Testis (tissue), 3 donors: ENCODE measurements around the gene SSRP1. TPM values are rescaled to one million over a fixed set of nuclear protein-coding genes. Genes with fewer than 3 reads are reported as not detected.
A peak's percentile ranks its signal among the peaks of the same experiment; 100 is the strongest.

ENCODE experiments used
- DNase-seq: peaks from one replicate; pipeline ENCODE4 v3.0.0-alpha.2; 2019
- H3K27ac ChIP-seq, 2 donors: fragments of 200-600 bp; sonication (generic); one replicate each; pipeline ENCODE4 v1.5.1; 2019
- H3K27me3 ChIP-seq: fragments of 200-600 bp; sonication (generic); one replicate; pipeline ENCODE4 v1.5.1; 2019
- H3K36me3 ChIP-seq: fragments of 200-600 bp; sonication (generic); one replicate; pipeline ENCODE4 v1.5.1; 2017; ENCODE audit warnings: low read depth; ENCODE audit errors: missing control alignments
- H3K4me1 ChIP-seq: fragments of 200-600 bp; sonication (generic); one replicate; pipeline ENCODE4 v1.5.1; 2019
- H3K4me3 ChIP-seq, 2 donors: fragments of 200-600 bp; sonication (generic); one replicate each; pipeline ENCODE4 v1.5.1; 2017 to 2019
- H3K9me3 ChIP-seq: fragments of 200-600 bp; sonication (generic); one replicate; pipeline ENCODE4 v1.5.1; 2017
- POLR2A ChIP-seq: fragments of 450-650 bp; IDR thresholded peaks from one replicate; pipeline ENCODE4 v1.6.1; 2017; ENCODE audit warnings: antibody characterized with exemption, mild to moderate bottlenecking, moderate library complexity
- WGBS, 2 donors: methylation state at CpG; one replicate each; pipeline ENCODE4 v1.1.5; 2018; 5-methylcytosine and 5-hydroxymethylcytosine counted together
- intact Hi-C: fragments of 100-400 bp; cut with DNase I; formaldehyde crosslinking; loops from one replicate; pipeline ENCODE4 v1.15.1; 2023; ENCODE audit warnings: low total_unique reads
- polyA plus RNA-seq: library from polyadenylated mRNA; stranded (reverse); fragments of 350-450 nt; fragmentation: Illumina TruSeq; extraction: RNeasy Lipid Tissue Mini Kit (QIAGEN cat#74804); gene quantifications from one replicate; pipeline ENCODE4 v1.2.3, GENCODE V29; 2014; ENCODE audit warnings: low read depth, low replicate concordance; ENCODE audit not compliant: insufficient read depth
- total RNA-seq, 2 donors: library from RNA; depleted of rRNA; stranded (reverse); fragments of >200 nt; gene quantifications; one replicate each; pipeline ENCODE4 v1.2.3, GENCODE V29; 2016
- TF ChIP-seq, protein P1 (sequence below), 3 experiments: fragments of 450-650 bp in 2 of 3; fragments of 200-600 bp in 1 of 3; sonication (generic) in 1 of 3; IDR thresholded peaks; one replicate each; pipeline ENCODE4 v1.5.1; 2016 to 2019; ENCODE audit warnings: antibody characterized with exemption in 3 of 3, mild to moderate bottlenecking in 2 of 3, moderate library complexity in 1 of 3

The SSRP1 gene
- total and polyA plus RNA-seq, 3 donors from 2014 or later, result 89.1 to 111 (median 104) TPM

DNA sequence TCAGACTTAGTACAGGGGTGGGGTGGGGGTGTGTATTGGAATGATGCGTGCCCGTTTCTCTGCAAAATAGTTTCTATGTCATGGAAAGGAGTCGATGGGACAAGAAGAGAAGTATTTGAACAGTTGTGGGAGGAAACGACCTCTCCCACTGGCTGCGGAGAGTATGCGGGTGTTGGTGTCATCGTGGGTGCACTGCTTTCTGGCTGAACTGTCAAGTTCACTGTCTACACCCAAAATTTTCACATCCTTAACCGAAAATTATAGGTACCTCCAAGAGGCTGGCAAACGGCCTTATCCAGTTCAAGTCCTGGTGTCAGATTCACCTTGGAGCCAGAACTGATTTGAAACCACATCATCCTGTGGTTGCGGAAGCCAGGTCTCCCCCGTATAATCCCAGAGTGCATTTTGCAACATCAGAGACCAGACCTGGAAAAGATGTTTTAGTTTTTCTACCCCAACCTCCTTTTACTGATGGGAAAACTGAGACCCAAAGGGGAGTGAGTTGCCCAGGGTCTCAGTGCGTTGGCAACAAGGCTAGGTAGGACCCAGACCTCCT lies 497 bp upstream of the SSRP1 start:
- 9 to 15% methylated on average over 12 of the region's 12 CpGs for WGBS, 2 donors

DNA sequence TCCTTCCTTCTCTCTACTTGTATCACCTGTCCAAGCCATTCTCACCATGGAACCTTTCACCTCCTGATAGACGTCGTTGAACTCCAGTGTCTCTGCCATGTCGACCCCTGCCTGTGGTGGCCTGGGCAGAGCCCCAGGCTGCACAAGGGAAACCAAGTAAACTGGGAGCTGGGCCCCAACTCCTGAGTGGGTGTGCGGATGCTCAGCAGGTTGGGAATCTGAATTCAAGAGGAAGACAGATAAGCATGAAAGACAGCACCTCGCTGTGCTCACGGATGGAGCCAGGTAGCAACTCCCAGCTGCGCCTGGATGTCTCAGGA lies 709 bp downstream of the SSRP1 start:
- 2 to 4% methylated on average over 5 to 7 of the region's 7 CpGs for WGBS, 2 donors
- Histone ChIP-seq H3K27ac (peak overlapping the region; percentile 87 to 91), H3K4me1 (peaks cover 9% of the 10 kb centered on the region), H3K4me3 (peak overlapping the region; percentile 81 to 97), H3K36me3 (no peaks in the 10 kb centered on the region), H3K27me3 (no peaks in the 10 kb centered on the region), H3K9me3 (no peaks in the 10 kb centered on the region)
- no peak for TF ChIP-seq POLR2A
- TF ChIP-seq, protein P1, sequence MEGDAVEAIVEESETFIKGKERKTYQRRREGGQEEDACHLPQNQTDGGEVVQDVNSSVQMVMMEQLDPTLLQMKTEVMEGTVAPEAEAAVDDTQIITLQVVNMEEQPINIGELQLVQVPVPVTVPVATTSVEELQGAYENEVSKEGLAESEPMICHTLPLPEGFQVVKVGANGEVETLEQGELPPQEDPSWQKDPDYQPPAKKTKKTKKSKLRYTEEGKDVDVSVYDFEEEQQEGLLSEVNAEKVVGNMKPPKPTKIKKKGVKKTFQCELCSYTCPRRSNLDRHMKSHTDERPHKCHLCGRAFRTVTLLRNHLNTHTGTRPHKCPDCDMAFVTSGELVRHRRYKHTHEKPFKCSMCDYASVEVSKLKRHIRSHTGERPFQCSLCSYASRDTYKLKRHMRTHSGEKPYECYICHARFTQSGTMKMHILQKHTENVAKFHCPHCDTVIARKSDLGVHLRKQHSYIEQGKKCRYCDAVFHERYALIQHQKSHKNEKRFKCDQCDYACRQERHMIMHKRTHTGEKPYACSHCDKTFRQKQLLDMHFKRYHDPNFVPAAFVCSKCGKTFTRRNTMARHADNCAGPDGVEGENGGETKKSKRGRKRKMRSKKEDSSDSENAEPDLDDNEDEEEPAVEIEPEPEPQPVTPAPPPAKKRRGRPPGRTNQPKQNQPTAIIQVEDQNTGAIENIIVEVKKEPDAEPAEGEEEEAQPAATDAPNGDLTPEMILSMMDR (IDR thresholded peaks at IDR 0.05), result no peak
- DNase-seq, result no peak
- intact Hi-C loops, result no loop called here

More for the DNA sequence above, 497 bp upstream of the SSRP1 start:
- intact Hi-C loops, result no loop called here
- no peaks in the 10 kb centered on the region for H3K9me3 ChIP-seq
- DNase-seq, result no peak
- H3K27ac ChIP-seq, result peak overlapping the region; percentile 87 to 91
- TF ChIP-seq POLR2A, result no peak
- TF ChIP-seq, protein P1 (IDR thresholded peaks at IDR 0.05), result no peak
- peaks cover 9% of the 10 kb centered on the region for H3K4me1 ChIP-seq
- H3K27me3 ChIP-seq, result no peaks in the 10 kb centered on the region
- no peaks in the 10 kb centered on the region for H3K36me3 ChIP-seq
- H3K4me3 ChIP-seq, result peak overlapping the region; percentile 81 to 97

DNA sequence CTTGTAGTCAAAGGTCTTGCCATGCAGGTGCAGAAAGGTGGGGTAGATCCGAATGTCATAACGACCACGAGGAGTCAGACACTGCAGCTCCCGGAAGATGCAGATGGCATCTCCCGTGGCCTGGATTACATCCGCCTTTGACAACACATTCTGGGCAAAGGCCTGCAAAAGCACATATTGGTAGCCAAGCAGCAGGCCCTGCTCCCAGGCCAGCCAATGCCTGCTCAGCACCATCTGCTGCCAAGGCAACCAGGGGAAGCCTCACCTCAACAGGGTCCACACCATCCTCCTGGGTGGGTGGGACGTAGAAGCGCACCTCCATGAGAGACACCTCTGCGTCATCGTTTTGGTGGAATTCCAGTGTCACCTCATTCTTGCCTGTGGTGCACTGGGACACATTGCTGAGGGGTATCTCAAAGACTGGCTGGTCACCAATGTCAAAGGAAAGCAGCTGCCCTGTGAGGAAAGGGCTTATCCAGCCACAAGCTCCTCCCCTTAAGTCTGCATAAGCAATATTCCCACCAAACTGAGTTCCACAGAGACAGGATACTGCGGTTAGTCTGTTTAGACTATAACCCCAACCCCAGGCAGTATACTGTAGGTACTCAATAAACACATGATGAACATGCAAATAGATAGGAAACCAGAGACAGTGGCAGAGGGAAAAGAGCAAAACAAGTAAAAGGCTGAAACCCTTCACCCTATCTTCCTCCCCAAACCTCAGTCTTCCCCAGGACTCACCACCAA lies 2.8 kb downstream of the SSRP1 start:
- Histone ChIP-seq H3K9me3 (no peaks in the 10 kb centered on the region), H3K27me3 (no peaks in the 10 kb centered on the region), H3K36me3 (no peaks in the 10 kb centered on the region), H3K4me1 (peaks cover 9% of the 10 kb centered on the region), H3K27ac (no peak overlapping the region), H3K4me3 (no peak overlapping the region)
- intact Hi-C loops, result no loop called here
- no peak for DNase-seq
- TF ChIP-seq, protein P1 (IDR thresholded peaks at IDR 0.05), result no peak
- no peak for TF ChIP-seq POLR2A
- WGBS, 2 donors, result 89 to 94% methylated on average over 8 to 11 of the region's 11 CpGs

DNA sequence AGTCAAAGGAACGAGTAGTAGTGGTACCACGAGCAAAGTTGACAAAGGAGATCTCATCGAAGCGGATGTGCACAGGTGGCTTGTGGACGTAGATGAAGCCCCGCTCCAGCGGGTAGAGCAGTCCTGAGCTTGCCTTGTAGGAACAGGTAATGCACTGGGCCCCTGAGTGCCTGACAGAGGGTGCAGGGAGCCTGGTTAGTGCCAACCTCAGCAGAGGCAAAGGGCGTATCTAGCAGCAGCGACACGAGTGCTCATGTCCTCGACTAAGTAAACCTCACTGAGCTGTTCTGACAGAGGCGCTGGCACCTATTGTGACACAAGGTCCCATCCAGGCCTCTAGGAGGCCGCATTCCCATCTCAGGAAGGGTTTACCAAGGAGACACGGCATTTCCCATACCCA lies 4.0 kb downstream of the SSRP1 start:
- intact Hi-C loops, result no loop called here
- Histone ChIP-seq H3K27ac (no peak overlapping the region), H3K9me3 (no peaks in the 10 kb centered on the region), H3K4me3 (no peak overlapping the region), H3K4me1 (peaks cover 9% of the 10 kb centered on the region), H3K36me3 (no peaks in the 10 kb centered on the region), H3K27me3 (no peaks in the 10 kb centered on the region)
- TF ChIP-seq, protein P1 (IDR thresholded peaks at IDR 0.05), result no peak
- no peak for TF ChIP-seq POLR2A
- WGBS, 2 donors, result 95 to 98% methylated on average over 12 to 14 of the region's 14 CpGs
- no peak for DNase-seq

DNA sequence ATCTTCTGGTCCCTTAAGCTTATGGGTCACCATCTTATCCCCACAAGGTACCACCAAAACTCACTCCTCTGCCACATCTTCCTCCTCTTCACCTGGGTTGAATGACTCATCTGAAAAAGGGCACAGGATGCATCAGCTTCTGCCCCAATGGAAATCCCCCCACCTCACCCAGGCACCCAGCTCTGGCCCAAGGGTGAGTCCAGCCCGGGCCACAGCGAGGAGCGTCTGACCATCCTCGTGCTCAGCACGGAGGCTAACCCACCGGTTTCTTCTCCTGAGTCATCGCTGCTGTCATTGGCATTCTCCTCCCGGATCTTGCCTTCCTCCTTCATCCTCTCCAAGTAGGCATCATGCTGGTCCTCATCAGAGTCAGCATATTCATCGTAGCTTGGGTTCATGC lies 5.7 kb downstream of the SSRP1 start:
- Histone ChIP-seq H3K27me3 (no peaks in the 10 kb centered on the region), H3K9me3 (no peaks in the 10 kb centered on the region), H3K36me3 (no peaks in the 10 kb centered on the region), H3K27ac (no peak overlapping the region), H3K4me1 (peaks cover 19% of the 10 kb centered on the region), H3K4me3 (no peak overlapping the region)
- TF ChIP-seq, protein P1 (IDR thresholded peaks at IDR 0.05), result no peak
- TF ChIP-seq POLR2A, result no peak
- 87 to 95% methylated on average over 9 of the region's 9 CpGs for WGBS, 2 donors
- no peak for DNase-seq
- intact Hi-C loops, result no loop called here
